Ishikawa (cell line): ENCODE data around the gene SHMT2.

Experiments used
- CREB1 ChIP-seq: IDR thresholded peaks from 2 replicates; pipeline ENCODE4 v1.6.1; 2012; ENCODE audit warnings: low read depth
- EP300 ChIP-seq: IDR thresholded peaks from 2 replicates; pipeline ENCODE4 v1.6.1; 2012; ENCODE audit warnings: borderline replicate concordance
- NFIC ChIP-seq: IDR thresholded peaks from 2 replicates; pipeline ENCODE4 v1.6.1; 2012
- RAD21 ChIP-seq: IDR thresholded peaks from 2 replicates; pipeline ENCODE4 v1.6.1; 2012; ENCODE audit warnings: low read depth
- TF ChIP-seq, protein P1 (sequence below): IDR thresholded peaks from 2 replicates; pipeline ENCODE4 v1.6.1; 2012; ENCODE audit warnings: low read depth, mild to moderate bottlenecking

DNA sequence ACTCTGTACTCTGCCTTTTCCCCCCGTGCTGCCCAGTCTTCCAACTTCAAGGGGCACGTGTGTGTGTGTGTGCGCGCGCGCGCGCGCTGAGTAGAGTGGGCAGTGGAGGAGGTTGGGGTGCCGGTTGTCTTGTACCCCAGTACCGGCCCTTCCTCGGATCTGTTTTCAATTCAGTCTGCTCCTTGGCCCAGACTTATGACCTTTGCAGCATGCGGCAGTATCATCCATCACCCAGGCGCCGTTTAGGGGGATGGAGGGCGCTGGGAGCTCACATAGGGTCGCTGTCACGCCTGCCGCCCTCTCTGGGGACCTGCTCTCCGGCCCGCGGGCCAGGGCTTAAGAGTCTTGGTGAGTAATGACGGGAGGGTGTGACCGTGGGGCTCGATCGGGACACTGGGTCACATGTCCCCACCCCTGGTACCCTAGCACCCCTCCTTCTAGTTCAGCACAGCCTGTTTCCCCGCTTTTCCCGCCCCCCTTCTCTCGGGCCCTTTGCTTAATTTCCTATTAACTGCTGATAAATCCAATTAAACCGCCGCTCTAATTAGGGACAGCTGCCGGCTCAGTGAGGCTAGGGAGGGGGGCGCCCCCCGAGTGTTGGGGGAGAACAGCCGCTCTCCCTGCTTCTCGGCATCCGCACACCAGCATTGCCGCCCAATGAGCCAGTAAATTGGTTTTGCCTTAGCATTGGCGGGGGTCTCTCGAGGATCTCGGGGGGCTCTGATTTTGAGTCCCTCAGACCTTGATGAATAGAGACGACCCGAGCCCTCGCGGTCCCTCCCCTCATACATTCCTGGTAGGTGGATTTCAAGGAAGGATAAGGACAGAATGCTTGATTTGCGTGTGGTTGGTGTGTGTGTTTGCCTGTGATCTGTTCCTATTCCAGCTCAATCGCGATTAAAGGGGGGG is 12.1 kb downstream of the SHMT2 start:
- TF ChIP-seq CREB1: no peak
- no peak for TF ChIP-seq EP300
- TF ChIP-seq, protein P1, sequence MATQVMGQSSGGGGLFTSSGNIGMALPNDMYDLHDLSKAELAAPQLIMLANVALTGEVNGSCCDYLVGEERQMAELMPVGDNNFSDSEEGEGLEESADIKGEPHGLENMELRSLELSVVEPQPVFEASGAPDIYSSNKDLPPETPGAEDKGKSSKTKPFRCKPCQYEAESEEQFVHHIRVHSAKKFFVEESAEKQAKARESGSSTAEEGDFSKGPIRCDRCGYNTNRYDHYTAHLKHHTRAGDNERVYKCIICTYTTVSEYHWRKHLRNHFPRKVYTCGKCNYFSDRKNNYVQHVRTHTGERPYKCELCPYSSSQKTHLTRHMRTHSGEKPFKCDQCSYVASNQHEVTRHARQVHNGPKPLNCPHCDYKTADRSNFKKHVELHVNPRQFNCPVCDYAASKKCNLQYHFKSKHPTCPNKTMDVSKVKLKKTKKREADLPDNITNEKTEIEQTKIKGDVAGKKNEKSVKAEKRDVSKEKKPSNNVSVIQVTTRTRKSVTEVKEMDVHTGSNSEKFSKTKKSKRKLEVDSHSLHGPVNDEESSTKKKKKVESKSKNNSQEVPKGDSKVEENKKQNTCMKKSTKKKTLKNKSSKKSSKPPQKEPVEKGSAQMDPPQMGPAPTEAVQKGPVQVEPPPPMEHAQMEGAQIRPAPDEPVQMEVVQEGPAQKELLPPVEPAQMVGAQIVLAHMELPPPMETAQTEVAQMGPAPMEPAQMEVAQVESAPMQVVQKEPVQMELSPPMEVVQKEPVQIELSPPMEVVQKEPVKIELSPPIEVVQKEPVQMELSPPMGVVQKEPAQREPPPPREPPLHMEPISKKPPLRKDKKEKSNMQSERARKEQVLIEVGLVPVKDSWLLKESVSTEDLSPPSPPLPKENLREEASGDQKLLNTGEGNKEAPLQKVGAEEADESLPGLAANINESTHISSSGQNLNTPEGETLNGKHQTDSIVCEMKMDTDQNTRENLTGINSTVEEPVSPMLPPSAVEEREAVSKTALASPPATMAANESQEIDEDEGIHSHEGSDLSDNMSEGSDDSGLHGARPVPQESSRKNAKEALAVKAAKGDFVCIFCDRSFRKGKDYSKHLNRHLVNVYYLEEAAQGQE: no peak
- TF ChIP-seq RAD21: no peak
- TF ChIP-seq NFIC: no peak
